ENCODE measurements around the gene OR2T12. TPM values are rescaled to one million over a fixed set of nuclear protein-coding genes. Genes with fewer than 3 reads are reported as not detected.

The OR2T12 gene
- total and polyA plus RNA-seq, 2 experiments from 2014 or later: not detected

DNA sequence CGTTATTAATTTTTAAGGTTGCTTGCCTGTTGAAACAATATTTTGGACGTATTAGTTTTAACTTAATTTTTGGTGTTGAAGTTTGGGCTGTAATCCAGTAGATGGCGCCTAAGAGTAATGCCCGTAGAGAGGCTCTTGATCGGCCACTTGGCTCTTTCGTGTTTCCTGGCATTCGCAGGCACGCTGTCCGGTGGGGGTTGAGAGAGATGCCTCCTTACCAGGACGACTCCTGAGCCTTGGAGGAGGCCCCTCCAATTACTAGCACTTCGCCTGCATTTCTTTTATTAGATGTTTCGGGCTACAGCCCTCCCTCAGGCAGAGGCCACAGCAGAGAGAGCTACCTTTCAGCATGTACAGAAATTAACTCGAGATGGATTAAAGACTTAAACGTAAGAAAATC is 60.0 kb downstream of the OR2T12 start:
- Histone ChIP-seq H2AFZ (no peak overlapping the region), H3K4me2 (no peak overlapping the region), H3K9me2 (replicated peaks; ENCODE audit: insufficient read depth) (no peaks in the 10 kb centered on the region), H3K27me3 (no peaks in the 10 kb centered on the region), H3K79me2 (no peaks in the 10 kb centered on the region), H3K9me3 (ENCODE audit: low read depth) (no peaks in the 10 kb centered on the region), H3K4me3 (no peak overlapping the region), H4K20me1 (ENCODE audit: insufficient read depth, poor library complexity, severe bottlenecking) (no peaks in the 10 kb centered on the region), H3K4me1 (ENCODE audit: insufficient read depth) (no peaks in the 10 kb centered on the region), H3K27ac (no peak overlapping the region), H3K36me3 (replicated peaks; ENCODE audit: insufficient read depth, low read depth) (no peaks in the 10 kb centered on the region)
- DNase-seq (ENCODE audit: low spot score): no peak
- 42% methylated on average over 14 of the region's 14 CpGs for WGBS (ENCODE audit: low lambda C conversion rate, missing lambda C conversion rate)
- no peak for TF ChIP-seq EZH2phosphoT487 (IDR thresholded peaks at IDR 0.05; ENCODE audit: low read depth, severe bottlenecking, unreplicated experiment)
- TF ChIP-seq EZH2 (IDR thresholded peaks at IDR 0.05; ENCODE audit: borderline replicate concordance): no peak
- TF ChIP-seq, protein P1, sequence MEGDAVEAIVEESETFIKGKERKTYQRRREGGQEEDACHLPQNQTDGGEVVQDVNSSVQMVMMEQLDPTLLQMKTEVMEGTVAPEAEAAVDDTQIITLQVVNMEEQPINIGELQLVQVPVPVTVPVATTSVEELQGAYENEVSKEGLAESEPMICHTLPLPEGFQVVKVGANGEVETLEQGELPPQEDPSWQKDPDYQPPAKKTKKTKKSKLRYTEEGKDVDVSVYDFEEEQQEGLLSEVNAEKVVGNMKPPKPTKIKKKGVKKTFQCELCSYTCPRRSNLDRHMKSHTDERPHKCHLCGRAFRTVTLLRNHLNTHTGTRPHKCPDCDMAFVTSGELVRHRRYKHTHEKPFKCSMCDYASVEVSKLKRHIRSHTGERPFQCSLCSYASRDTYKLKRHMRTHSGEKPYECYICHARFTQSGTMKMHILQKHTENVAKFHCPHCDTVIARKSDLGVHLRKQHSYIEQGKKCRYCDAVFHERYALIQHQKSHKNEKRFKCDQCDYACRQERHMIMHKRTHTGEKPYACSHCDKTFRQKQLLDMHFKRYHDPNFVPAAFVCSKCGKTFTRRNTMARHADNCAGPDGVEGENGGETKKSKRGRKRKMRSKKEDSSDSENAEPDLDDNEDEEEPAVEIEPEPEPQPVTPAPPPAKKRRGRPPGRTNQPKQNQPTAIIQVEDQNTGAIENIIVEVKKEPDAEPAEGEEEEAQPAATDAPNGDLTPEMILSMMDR (IDR thresholded peaks at IDR 0.05; ENCODE audit: poor library complexity): no peak

Other genes with a start within 250 kb of the OR2T12 start
- gene OR2L13, start 208.2 kb downstream of the OR2T12 start, total RNA-seq: not detected in 2 replicates
- gene OR2L13, start 208.2 kb downstream of the OR2T12 start, polyA plus RNA-seq: not detected in 2 replicates
- not detected in 2 replicates for gene OR2M5, start 158.3 kb downstream of the OR2T12 start, total RNA-seq
- gene OR2M5, start 158.3 kb downstream of the OR2T12 start, polyA plus RNA-seq: not detected in 2 replicates
- not detected in 2 replicates for gene OR2M2, start 128.6 kb downstream of the OR2T12 start, total RNA-seq
- gene OR2M2, start 128.6 kb downstream of the OR2T12 start, polyA plus RNA-seq: not detected in 2 replicates
- not detected in 2 replicates for gene OR2M3, start 106.2 kb downstream of the OR2T12 start, total RNA-seq
- gene OR2M3, start 106.2 kb downstream of the OR2T12 start, polyA plus RNA-seq: not detected in 2 replicates
- gene OR2M4, start 72.0 kb downstream of the OR2T12 start, total RNA-seq: not detected in 2 replicates
- not detected in 2 replicates for gene OR2M4, start 72.0 kb downstream of the OR2T12 start, polyA plus RNA-seq
- gene OR2T33, start 25.4 kb downstream of the OR2T12 start, total RNA-seq: not detected in 2 replicates
- gene OR2T33, start 25.4 kb downstream of the OR2T12 start, polyA plus RNA-seq: not detected in 2 replicates
- gene OR2M7, start 21.1 kb upstream of the OR2T12 start, total RNA-seq: not detected in 2 replicates
- not detected in 2 replicates for gene OR2M7, start 21.1 kb upstream of the OR2T12 start, polyA plus RNA-seq
- not detected in 2 replicates for gene OR14C36, start 45.4 kb upstream of the OR2T12 start, total RNA-seq
- gene OR14C36, start 45.4 kb upstream of the OR2T12 start, polyA plus RNA-seq: not detected in 2 replicates
- not detected in 2 replicates for gene OR2T4, start 58.2 kb upstream of the OR2T12 start, total RNA-seq
- gene OR2T4, start 58.2 kb upstream of the OR2T12 start, polyA plus RNA-seq: not detected in 2 replicates
- gene OR2T6, start 72.3 kb upstream of the OR2T12 start, total RNA-seq: not detected in 2 replicates
- gene OR2T6, start 72.3 kb upstream of the OR2T12 start, polyA plus RNA-seq: not detected in 2 replicates
- gene OR2T1, start 99.6 kb upstream of the OR2T12 start, total RNA-seq: not detected in 2 replicates
- gene OR2T1, start 99.6 kb upstream of the OR2T12 start, polyA plus RNA-seq: not detected in 2 replicates
- not detected in 2 replicates for gene OR2T2, start 142.2 kb upstream of the OR2T12 start, total RNA-seq
- gene OR2T2, start 142.2 kb upstream of the OR2T12 start, polyA plus RNA-seq: not detected in 2 replicates
- not detected in 2 replicates for gene OR2T3, start 169.9 kb upstream of the OR2T12 start, total RNA-seq
- not detected in 2 replicates for gene OR2T3, start 169.9 kb upstream of the OR2T12 start, polyA plus RNA-seq
- gene OR2T5, start 185.2 kb upstream of the OR2T12 start, total RNA-seq: not detected in 2 replicates
- gene OR2T5, start 185.2 kb upstream of the OR2T12 start, polyA plus RNA-seq: not detected in 2 replicates
- gene OR2G6, start 204.6 kb upstream of the OR2T12 start, total RNA-seq: not detected in 2 replicates
- gene OR2G6, start 204.6 kb upstream of the OR2T12 start, polyA plus RNA-seq: not detected in 2 replicates